Measurements from ENCODE around the gene PVRIG. TPM values are rescaled to one million over a fixed set of nuclear protein-coding genes. Genes with fewer than 3 reads are reported as not detected.
"Not testable (repeated sequence)": the region's sequence is repeated elsewhere in the genome, so short reads cannot be mapped to it uniquely, and the experiment has no call there.

PVRIG gene
- total RNA-seq, 1 donor from 2014 or later: not detected

DNA sequence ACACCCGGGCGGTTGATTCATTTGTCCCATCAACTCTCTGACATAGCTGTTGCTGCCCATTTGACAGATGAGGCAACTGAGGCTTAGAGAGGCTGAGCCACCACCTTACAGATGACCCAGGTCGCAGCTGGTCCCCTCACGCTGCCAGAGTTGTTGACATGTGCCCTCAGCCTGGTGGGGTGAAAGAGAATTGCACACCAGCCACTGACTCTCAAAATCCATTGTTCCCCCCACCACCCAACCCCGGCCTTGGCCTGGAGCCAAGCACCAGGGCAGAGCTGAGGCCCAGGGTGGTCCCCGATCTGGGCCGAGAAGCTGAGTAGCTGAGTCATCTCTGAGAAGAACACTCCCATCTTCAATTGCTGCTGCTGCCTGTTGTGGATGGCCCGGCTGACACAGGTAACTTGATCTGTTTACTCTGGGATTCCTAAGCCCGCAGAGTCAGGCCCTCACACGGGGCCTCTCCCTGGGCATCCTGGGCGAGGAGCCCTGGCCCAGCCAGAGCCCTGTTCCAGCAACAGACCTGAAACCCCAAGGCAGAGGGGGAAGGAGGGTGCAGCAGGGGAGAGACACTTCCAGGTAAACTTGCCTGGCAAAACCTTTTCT lies 27.5 kb downstream of the PVRIG start:
- H3K4me1 ChIP-seq (ENCODE audit: insufficient read depth, low read length): peaks cover 6% of the 10 kb centered on the region
- peaks cover 39% of the 10 kb centered on the region for H4K20me1 ChIP-seq (ENCODE audit: insufficient read depth, low read length)
- no peaks in the 10 kb centered on the region for H3K36me3 ChIP-seq (ENCODE audit: insufficient read depth, low read length)
- no peaks in the 10 kb centered on the region for H3K9me3 Mint-ChIP-seq (ENCODE audit: unreplicated experiment)
- DNase-seq (ENCODE audit: low read depth): peak; percentile 69
- no peaks in the 10 kb centered on the region for H3K79me2 ChIP-seq (ENCODE audit: insufficient read depth, low read length)
- no peaks in the 10 kb centered on the region for H3K27me3 Mint-ChIP-seq (ENCODE audit: low read depth, unreplicated experiment)
- no peak for TF ChIP-seq EZH2 (IDR thresholded peaks at IDR 0.05; ENCODE audit: insufficient read depth, low read length)
- TF ChIP-seq, protein P1, sequence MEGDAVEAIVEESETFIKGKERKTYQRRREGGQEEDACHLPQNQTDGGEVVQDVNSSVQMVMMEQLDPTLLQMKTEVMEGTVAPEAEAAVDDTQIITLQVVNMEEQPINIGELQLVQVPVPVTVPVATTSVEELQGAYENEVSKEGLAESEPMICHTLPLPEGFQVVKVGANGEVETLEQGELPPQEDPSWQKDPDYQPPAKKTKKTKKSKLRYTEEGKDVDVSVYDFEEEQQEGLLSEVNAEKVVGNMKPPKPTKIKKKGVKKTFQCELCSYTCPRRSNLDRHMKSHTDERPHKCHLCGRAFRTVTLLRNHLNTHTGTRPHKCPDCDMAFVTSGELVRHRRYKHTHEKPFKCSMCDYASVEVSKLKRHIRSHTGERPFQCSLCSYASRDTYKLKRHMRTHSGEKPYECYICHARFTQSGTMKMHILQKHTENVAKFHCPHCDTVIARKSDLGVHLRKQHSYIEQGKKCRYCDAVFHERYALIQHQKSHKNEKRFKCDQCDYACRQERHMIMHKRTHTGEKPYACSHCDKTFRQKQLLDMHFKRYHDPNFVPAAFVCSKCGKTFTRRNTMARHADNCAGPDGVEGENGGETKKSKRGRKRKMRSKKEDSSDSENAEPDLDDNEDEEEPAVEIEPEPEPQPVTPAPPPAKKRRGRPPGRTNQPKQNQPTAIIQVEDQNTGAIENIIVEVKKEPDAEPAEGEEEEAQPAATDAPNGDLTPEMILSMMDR (IDR thresholded peaks at IDR 0.05; ENCODE audit: insufficient read depth, low read depth, low read length): no peak
- no peak overlapping the region for H3K9ac ChIP-seq (ENCODE audit: low read length)
- H3K27ac ChIP-seq (ENCODE audit: low read depth, low read length): no peak overlapping the region
- no peak for FAIRE-seq
- H3K4me3 Mint-ChIP-seq (ENCODE audit: unreplicated experiment): no peak overlapping the region
- H3K27ac Mint-ChIP-seq (ENCODE audit: unreplicated experiment): peak overlapping the region; percentile 69
- peaks cover 12% of the 10 kb centered on the region for H3K4me1 Mint-ChIP-seq (ENCODE audit: low read depth, unreplicated experiment)
- H3K36me3 Mint-ChIP-seq (ENCODE audit: low read depth, unreplicated experiment): peaks cover 4% of the 10 kb centered on the region
- no peak overlapping the region for H2AFZ ChIP-seq (ENCODE audit: low read depth, low read length)
- H3K9me3 ChIP-seq (ENCODE audit: insufficient read depth, low read depth, low read length): no peaks in the 10 kb centered on the region
- H3K27me3 ChIP-seq (ENCODE audit: insufficient read depth, low read length): no peaks in the 10 kb centered on the region
- H3K4me2 ChIP-seq (ENCODE audit: low read length): peak overlapping the region; percentile 29
- H3K4me3 ChIP-seq (ENCODE audit: insufficient read depth, low read depth, low read length): no peak overlapping the region

- H3K36me3 Mint-ChIP-seq (ENCODE audit: low read depth, unreplicated experiment): peaks cover 2% of the 10 kb centered on the region
- H2AFZ ChIP-seq (ENCODE audit: low read depth, low read length): no peak overlapping the region
- no peaks in the 10 kb centered on the region for H3K36me3 ChIP-seq (ENCODE audit: insufficient read depth, low read length)
- no peaks in the 10 kb centered on the region for H3K27me3 Mint-ChIP-seq (ENCODE audit: low read depth, unreplicated experiment)
- peaks cover 12% of the 10 kb centered on the region for H3K4me1 Mint-ChIP-seq (ENCODE audit: low read depth, unreplicated experiment)
- peaks cover 6% of the 10 kb centered on the region for H3K4me1 ChIP-seq (ENCODE audit: insufficient read depth, low read length)
- H3K9me3 Mint-ChIP-seq (ENCODE audit: unreplicated experiment): no peaks in the 10 kb centered on the region
- DNase-seq (ENCODE audit: low read depth) (no peak), FAIRE-seq (no peak)
- no peak overlapping the region for H3K9ac ChIP-seq (ENCODE audit: low read length)
- no peaks in the 10 kb centered on the region for H3K9me3 ChIP-seq (ENCODE audit: insufficient read depth, low read depth, low read length)
- H4K20me1 ChIP-seq (ENCODE audit: insufficient read depth, low read length): peaks cover 37% of the 10 kb centered on the region
- H3K27ac ChIP-seq (ENCODE audit: low read depth, low read length): no peak overlapping the region
- no peak overlapping the region for H3K4me2 ChIP-seq (ENCODE audit: low read length)
- no peaks in the 10 kb centered on the region for H3K79me2 ChIP-seq (ENCODE audit: insufficient read depth, low read length)
- TF ChIP-seq, protein P1 (IDR thresholded peaks at IDR 0.05; ENCODE audit: insufficient read depth, low read depth, low read length): no peak
- no peak for TF ChIP-seq EZH2 (IDR thresholded peaks at IDR 0.05; ENCODE audit: insufficient read depth, low read length)
- no peaks in the 10 kb centered on the region for H3K27me3 ChIP-seq (ENCODE audit: insufficient read depth, low read length)
- no peak overlapping the region for H3K4me3 Mint-ChIP-seq (ENCODE audit: unreplicated experiment)
- H3K27ac Mint-ChIP-seq (ENCODE audit: unreplicated experiment): no peak overlapping the region
- H3K4me3 ChIP-seq (ENCODE audit: insufficient read depth, low read depth, low read length): no peak overlapping the region
Measured at GRCh38 chr7:100248483-100248882, 28.7 kb downstream of the PVRIG start.

- FAIRE-seq (no peak), DNase-seq (ENCODE audit: low read depth) (no peak)
- no peak overlapping the region for H2AFZ ChIP-seq (ENCODE audit: low read depth, low read length)
- H4K20me1 ChIP-seq (ENCODE audit: insufficient read depth, low read length): peaks cover 22% of the 10 kb centered on the region
- no peak overlapping the region for H3K27ac ChIP-seq (ENCODE audit: low read depth, low read length)
- Mint-ChIP-seq H3K9me3 (ENCODE audit: unreplicated experiment) (no peaks in the 10 kb centered on the region), H3K27me3 (ENCODE audit: low read depth, unreplicated experiment) (no peaks in the 10 kb centered on the region), H3K36me3 (ENCODE audit: low read depth, unreplicated experiment) (no peaks in the 10 kb centered on the region), H3K4me3 (ENCODE audit: unreplicated experiment) (no peak overlapping the region), H3K4me1 (ENCODE audit: low read depth, unreplicated experiment) (no peaks in the 10 kb centered on the region), H3K27ac (ENCODE audit: unreplicated experiment) (no peak overlapping the region)
- no peaks in the 10 kb centered on the region for H3K27me3 ChIP-seq (ENCODE audit: insufficient read depth, low read length)
- H3K36me3 ChIP-seq (ENCODE audit: insufficient read depth, low read length): no peaks in the 10 kb centered on the region
- TF ChIP-seq, protein P1 (IDR thresholded peaks at IDR 0.05; ENCODE audit: insufficient read depth, low read depth, low read length): no peak
- TF ChIP-seq EZH2 (IDR thresholded peaks at IDR 0.05; ENCODE audit: insufficient read depth, low read length): no peak
- no peak overlapping the region for H3K4me3 ChIP-seq (ENCODE audit: insufficient read depth, low read depth, low read length)
- H3K9me3 ChIP-seq (ENCODE audit: insufficient read depth, low read depth, low read length): no peaks in the 10 kb centered on the region
- H3K4me2 ChIP-seq (ENCODE audit: low read length): no peak overlapping the region
- peaks cover 5% of the 10 kb centered on the region for H3K79me2 ChIP-seq (ENCODE audit: insufficient read depth, low read length)
- no peaks in the 10 kb centered on the region for H3K4me1 ChIP-seq (ENCODE audit: insufficient read depth, low read length)
- H3K9ac ChIP-seq (ENCODE audit: low read length): no peak overlapping the region
Measured at GRCh38 chr7:100257017-100257416, 37.3 kb downstream of the PVRIG start.

- H3K4me1 Mint-ChIP-seq (ENCODE audit: low read depth, unreplicated experiment): not testable (repeated sequence)
Measured at GRCh38 chr7:100259984-100260383, 40.2 kb downstream of the PVRIG start.

More at GRCh38 chr7:100259984-100260383, 40.2 kb downstream of the PVRIG start:
- not testable (repeated sequence) for H3K4me2 ChIP-seq (ENCODE audit: low read length); H3K9me3 Mint-ChIP-seq (ENCODE audit: unreplicated experiment); H3K79me2 ChIP-seq (ENCODE audit: insufficient read depth, low read length); H3K36me3 Mint-ChIP-seq (ENCODE audit: low read depth, unreplicated experiment); H3K9ac ChIP-seq (ENCODE audit: low read length); H3K4me3 ChIP-seq (ENCODE audit: insufficient read depth, low read depth, low read length); H3K4me1 ChIP-seq (ENCODE audit: insufficient read depth, low read length); H3K4me3 Mint-ChIP-seq (ENCODE audit: unreplicated experiment); H3K27ac ChIP-seq (ENCODE audit: low read depth, low read length); FAIRE-seq; H3K36me3 ChIP-seq (ENCODE audit: insufficient read depth, low read length); H3K9me3 ChIP-seq (ENCODE audit: insufficient read depth, low read depth, low read length); H3K27ac Mint-ChIP-seq (ENCODE audit: unreplicated experiment); H3K27me3 ChIP-seq (ENCODE audit: insufficient read depth, low read length); H3K27me3 Mint-ChIP-seq (ENCODE audit: low read depth, unreplicated experiment); H2AFZ ChIP-seq (ENCODE audit: low read depth, low read length); DNase-seq (ENCODE audit: low read depth)
- peaks cover 32% of the 10 kb centered on the region for H4K20me1 ChIP-seq (ENCODE audit: insufficient read depth, low read length)

Data from astrocyte (in vitro differentiated cells and primary cell).